Subcutaneous adipose tissue (tissue), 4 donors: ENCODE measurements around the gene BTBD6. TPM values are rescaled to one million over a fixed set of nuclear protein-coding genes. Genes with fewer than 3 reads are reported as not detected.

Experiments
- CTCF ChIP-seq: fragments of 450-650 bp; IDR thresholded peaks from one replicate; pipeline ENCODE4 v1.5.1; 2016; ENCODE audit warnings: low read depth, mild to moderate bottlenecking, control low read depth, antibody characterized with exemption, moderate library complexity
- total RNA-seq, 4 donors: library from RNA; depleted of rRNA; stranded (reverse); fragments of >200 nt; gene quantifications; one replicate each; pipeline ENCODE4 v1.1.0, GENCODE V29; 2016

Gene BTBD6
- 100 to 1,000 TPM in 2 of 4 donors, 10 to 100 TPM in 2; 55.4 to 229 (median 79.0) TPM for total RNA-seq

GRCh38 chr14:105248368-105249181 is at the start of gene BTBD6:
Gene BTBD6, plus strand, starts transcription at chr14:105248533. Its CDS starts 179 bp downstream, at chr14:105248712.
- TF ChIP-seq CTCF = no peak

- no peak for TF ChIP-seq CTCF
Measured at GRCh38 chr14:105198588-105198987, 49.7 kb upstream of the BTBD6 start.

- no peak for TF ChIP-seq CTCF
Measured at GRCh38 chr14:105199093-105199492, 49.2 kb upstream of the BTBD6 start.

GRCh38 chr14:105200074-105200473 is 48.3 kb upstream of the BTBD6 start:
- no peak for TF ChIP-seq CTCF

- TF ChIP-seq CTCF = no peak
Measured at GRCh38 chr14:105200641-105201040, 47.7 kb upstream of the BTBD6 start.

- TF ChIP-seq CTCF = no peak
Measured at GRCh38 chr14:105201156-105201924, 47.0 kb upstream of the BTBD6 start.

GRCh38 chr14:105201925-105202513 is 46.3 kb upstream of the BTBD6 start:
- TF ChIP-seq CTCF = no peak
